Neural progenitor cell (in vitro differentiated cells): ENCODE data around the gene ATOH8. TPM values are rescaled to one million over a fixed set of nuclear protein-coding genes. Genes with fewer than 3 reads are reported as not detected.
A peak's percentile ranks its signal among the peaks of the same experiment; 100 is the strongest.

Experiments
- DNase-seq: peaks from one replicate; pipeline ENCODE4 v3.0.0-alpha.2; 2016; ENCODE audit warnings: low spot score
- H2AFZ ChIP-seq: fragments of 200-600 bp; sonication (generic); replicated peaks from 2 replicates; pipeline ENCODE4 v1.6.1; 2016; ENCODE audit warnings: antibody characterized with exemption
- H3F3A ChIP-seq: fragments of 200-600 bp; sonication (generic); 2 replicates; pipeline ENCODE4 v1.6.1; 2016; ENCODE audit warnings: antibody characterized with exemption, low read depth
- H3K27ac ChIP-seq: fragments of 200-600 bp; sonication (generic); 2 replicates; pipeline ENCODE4 v1.5.1; 2016; ENCODE audit warnings: mild to moderate bottlenecking
- H3K27me3 ChIP-seq: fragments of 200-600 bp; sonication (generic); 2 replicates; pipeline ENCODE4 v1.6.1; 2016; ENCODE audit warnings: mild to moderate bottlenecking, moderate library complexity
- H3K36me3 ChIP-seq: fragments of 200-600 bp; sonication (generic); 2 replicates; pipeline ENCODE4 v1.5.1; 2016
- H3K4me1 ChIP-seq: fragments of 200-600 bp; sonication (generic); 2 replicates; pipeline ENCODE4 v1.6.1; 2016; ENCODE audit warnings: mixed run types
- H3K4me2 ChIP-seq: fragments of 200-600 bp; sonication (generic); 2 replicates; pipeline ENCODE4 v1.6.1; 2016
- H3K4me3 ChIP-seq: fragments of 200-600 bp; sonication (generic); 2 replicates; pipeline ENCODE4 v1.5.1; 2016
- H3K79me2 ChIP-seq: fragments of 200-600 bp; sonication (generic); 2 replicates; pipeline ENCODE4 v1.6.1; 2016; ENCODE audit warnings: low read depth
- H3K9ac ChIP-seq: fragments of 200-600 bp; sonication (generic); 2 replicates; pipeline ENCODE4 v1.6.1; 2016
- H3K9me3 ChIP-seq: fragments of 200-600 bp; sonication (generic); 2 replicates; pipeline ENCODE4 v1.5.1; 2016; ENCODE audit warnings: low read depth
- H4K20me1 ChIP-seq: fragments of 200-600 bp; sonication (generic); 2 replicates; pipeline ENCODE4 v1.6.1; 2016; ENCODE audit warnings: low read depth
- H3K27ac Mint-ChIP-seq: 3 replicates; pipeline ENCODE4 v1.8.0; 2021; ENCODE audit warnings: mixed read lengths
- H3K27me3 Mint-ChIP-seq: 2 replicates; pipeline ENCODE4 v1.8.0; 2022; ENCODE audit warnings: low read depth, mild to moderate bottlenecking, inconsistent platforms, moderate library complexity, mixed read lengths; ENCODE audit not compliant: insufficient read depth
- H3K36me3 Mint-ChIP-seq: 3 replicates; pipeline ENCODE4 v1.8.0; 2021; ENCODE audit warnings: mixed read lengths
- H3K4me1 Mint-ChIP-seq: 3 replicates; pipeline ENCODE4 v1.8.0; 2021; ENCODE audit warnings: mixed read lengths
- H3K4me3 Mint-ChIP-seq: 3 replicates; pipeline ENCODE4 v1.8.0; 2021; ENCODE audit warnings: mild to moderate bottlenecking, moderate library complexity, mixed read lengths
- H3K9me3 Mint-ChIP-seq: 3 replicates; pipeline ENCODE4 v1.8.0; 2020; ENCODE audit warnings: mixed read lengths
- EZH2 ChIP-seq: fragments of 200-600 bp; sonication (generic); IDR thresholded peaks from 2 replicates; pipeline ENCODE4 v1.6.1; 2017; ENCODE audit warnings: antibody characterized with exemption, mild to moderate bottlenecking, moderate library complexity
- EZH2phosphoT487 ChIP-seq: fragments of 200-600 bp; sonication (generic); IDR thresholded peaks from 2 replicates; pipeline ENCODE4 v1.6.1; 2017; ENCODE audit warnings: antibody characterized with exemption
- total RNA-seq: library from RNA; depleted of rRNA; stranded (reverse); fragments of >200 nt; gene quantifications from 2 replicates; pipeline ENCODE4 v1.2.3, GENCODE V29; 2015; ENCODE audit warnings: low replicate concordance
- TF ChIP-seq, protein P1 (sequence below): fragments of 200-600 bp; sonication (generic); IDR thresholded peaks from 2 replicates; pipeline ENCODE4 v1.5.1; 2017; ENCODE audit warnings: antibody characterized with exemption, mild to moderate bottlenecking

ATOH8 gene
- total RNA-seq, 1 donor from 2014 or later = not detected

DNA sequence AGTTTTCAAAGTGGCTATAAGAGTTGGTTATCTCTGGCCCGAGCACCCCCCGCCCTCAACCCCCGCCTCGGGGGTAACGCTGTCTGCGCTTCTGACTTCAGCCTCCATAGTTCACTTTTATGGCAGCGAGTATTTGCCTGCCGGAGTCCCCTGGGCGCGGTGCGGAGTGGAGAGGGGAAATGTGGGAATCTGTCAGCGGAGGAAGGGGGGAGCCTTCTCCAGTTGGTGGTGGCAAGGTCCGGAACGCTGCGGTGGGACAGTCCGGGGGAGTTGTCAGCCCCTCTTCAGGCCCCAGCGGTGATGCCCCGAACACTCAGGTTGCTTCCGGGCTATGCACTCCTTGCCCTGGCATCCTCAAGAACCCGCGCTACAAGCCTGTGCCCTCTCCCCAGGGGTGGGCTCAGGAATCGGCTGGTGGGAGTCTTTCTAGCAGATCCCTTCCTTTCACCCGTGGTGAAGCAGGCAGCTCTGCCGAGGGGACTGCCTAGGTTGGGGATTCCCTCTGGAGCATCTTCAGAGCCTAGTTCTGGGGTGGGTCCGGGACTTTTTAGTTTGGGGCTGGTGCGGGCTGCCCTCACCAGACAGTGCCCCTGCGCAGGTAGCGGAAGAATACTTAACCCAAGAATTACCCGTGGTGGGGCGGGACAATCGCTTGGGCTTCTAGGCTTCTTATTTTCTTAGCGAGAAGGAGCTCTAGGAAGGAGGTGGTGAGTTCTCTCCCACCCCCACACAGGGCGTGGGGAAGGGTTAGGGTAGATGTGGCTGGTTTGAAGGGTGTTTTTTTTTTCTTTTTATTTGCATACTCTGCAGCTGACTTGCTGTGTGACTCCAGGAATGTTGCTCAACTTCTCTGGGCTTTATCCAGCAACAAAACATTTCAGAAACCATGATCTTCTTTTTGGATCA is 1.6 kb downstream of the ATOH8 start:
- H4K20me1 ChIP-seq = peaks cover 31% of the 10 kb centered on the region
- no peaks in the 10 kb centered on the region for H3K36me3 ChIP-seq
- peaks cover 10% of the 10 kb centered on the region for H3K27me3 Mint-ChIP-seq
- peak overlapping the region; percentile 100 for H3K4me2 ChIP-seq
- no peaks in the 10 kb centered on the region for H3K79me2 ChIP-seq
- H3K27me3 ChIP-seq = peaks cover 99% of the 10 kb centered on the region
- peak overlapping the region; percentile 97 for H3K4me3 Mint-ChIP-seq
- DNase-seq = peak; percentile 25
- H3K36me3 Mint-ChIP-seq = peaks cover 2% of the 10 kb centered on the region
- peaks cover 19% of the 10 kb centered on the region for H3K4me1 ChIP-seq
- no peaks in the 10 kb centered on the region for H3K9me3 ChIP-seq
- H3K4me3 ChIP-seq = peak overlapping the region; percentile 76
- H3K9ac ChIP-seq = no peak overlapping the region
- no peak overlapping the region for H2AFZ ChIP-seq
- H3K4me1 Mint-ChIP-seq = peaks cover 55% of the 10 kb centered on the region
- H3K27ac Mint-ChIP-seq = peak overlapping the region; percentile 88
- H3K9me3 Mint-ChIP-seq = no peaks in the 10 kb centered on the region
- TF ChIP-seq EZH2 (no peak), EZH2phosphoT487 (peak; percentile 25)
- H3K27ac ChIP-seq = no peak overlapping the region
- H3F3A ChIP-seq = peaks cover 13% of the 10 kb centered on the region

DNA sequence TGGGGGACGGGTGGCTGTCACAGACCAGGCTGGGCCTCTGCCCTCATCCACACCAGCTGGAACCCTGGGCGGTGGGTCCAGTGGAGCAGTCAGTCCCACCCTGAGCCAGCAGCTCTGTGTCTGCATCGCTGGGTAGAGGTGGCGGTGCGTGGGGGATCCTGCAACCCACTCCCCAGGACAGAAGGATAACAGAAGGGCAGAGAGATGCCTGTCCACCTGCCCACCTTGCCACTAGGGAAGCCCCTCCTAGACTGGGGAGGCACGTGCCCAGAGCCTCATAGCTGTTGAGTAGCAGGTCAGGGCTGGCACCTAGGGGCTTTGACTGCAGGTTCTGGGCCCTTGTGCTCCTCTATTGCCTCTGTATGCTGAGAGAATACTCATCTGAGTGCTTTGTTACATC is 2.4 kb downstream of the ATOH8 start:
- H3K4me3 Mint-ChIP-seq = peak overlapping the region; percentile 97
- Histone ChIP-seq H3K27ac (no peak overlapping the region), H3K27me3 (peaks cover 99% of the 10 kb centered on the region), H4K20me1 (peaks cover 31% of the 10 kb centered on the region), H3K4me2 (no peak overlapping the region), H2AFZ (no peak overlapping the region), H3K4me3 (no peak overlapping the region), H3K9me3 (no peaks in the 10 kb centered on the region), H3K36me3 (no peaks in the 10 kb centered on the region), H3K9ac (no peak overlapping the region), H3K79me2 (no peaks in the 10 kb centered on the region), H3F3A (peaks cover 13% of the 10 kb centered on the region), H3K4me1 (peaks cover 19% of the 10 kb centered on the region)
- no peaks in the 10 kb centered on the region for H3K9me3 Mint-ChIP-seq
- no peak overlapping the region for H3K27ac Mint-ChIP-seq
- TF ChIP-seq, protein P1, sequence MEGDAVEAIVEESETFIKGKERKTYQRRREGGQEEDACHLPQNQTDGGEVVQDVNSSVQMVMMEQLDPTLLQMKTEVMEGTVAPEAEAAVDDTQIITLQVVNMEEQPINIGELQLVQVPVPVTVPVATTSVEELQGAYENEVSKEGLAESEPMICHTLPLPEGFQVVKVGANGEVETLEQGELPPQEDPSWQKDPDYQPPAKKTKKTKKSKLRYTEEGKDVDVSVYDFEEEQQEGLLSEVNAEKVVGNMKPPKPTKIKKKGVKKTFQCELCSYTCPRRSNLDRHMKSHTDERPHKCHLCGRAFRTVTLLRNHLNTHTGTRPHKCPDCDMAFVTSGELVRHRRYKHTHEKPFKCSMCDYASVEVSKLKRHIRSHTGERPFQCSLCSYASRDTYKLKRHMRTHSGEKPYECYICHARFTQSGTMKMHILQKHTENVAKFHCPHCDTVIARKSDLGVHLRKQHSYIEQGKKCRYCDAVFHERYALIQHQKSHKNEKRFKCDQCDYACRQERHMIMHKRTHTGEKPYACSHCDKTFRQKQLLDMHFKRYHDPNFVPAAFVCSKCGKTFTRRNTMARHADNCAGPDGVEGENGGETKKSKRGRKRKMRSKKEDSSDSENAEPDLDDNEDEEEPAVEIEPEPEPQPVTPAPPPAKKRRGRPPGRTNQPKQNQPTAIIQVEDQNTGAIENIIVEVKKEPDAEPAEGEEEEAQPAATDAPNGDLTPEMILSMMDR = no peak
- TF ChIP-seq EZH2 (no peak), EZH2phosphoT487 (no peak)
- H3K4me1 Mint-ChIP-seq = peaks cover 61% of the 10 kb centered on the region
- peaks cover 7% of the 10 kb centered on the region for H3K27me3 Mint-ChIP-seq
- no peak for DNase-seq
- peaks cover 2% of the 10 kb centered on the region for H3K36me3 Mint-ChIP-seq

DNA sequence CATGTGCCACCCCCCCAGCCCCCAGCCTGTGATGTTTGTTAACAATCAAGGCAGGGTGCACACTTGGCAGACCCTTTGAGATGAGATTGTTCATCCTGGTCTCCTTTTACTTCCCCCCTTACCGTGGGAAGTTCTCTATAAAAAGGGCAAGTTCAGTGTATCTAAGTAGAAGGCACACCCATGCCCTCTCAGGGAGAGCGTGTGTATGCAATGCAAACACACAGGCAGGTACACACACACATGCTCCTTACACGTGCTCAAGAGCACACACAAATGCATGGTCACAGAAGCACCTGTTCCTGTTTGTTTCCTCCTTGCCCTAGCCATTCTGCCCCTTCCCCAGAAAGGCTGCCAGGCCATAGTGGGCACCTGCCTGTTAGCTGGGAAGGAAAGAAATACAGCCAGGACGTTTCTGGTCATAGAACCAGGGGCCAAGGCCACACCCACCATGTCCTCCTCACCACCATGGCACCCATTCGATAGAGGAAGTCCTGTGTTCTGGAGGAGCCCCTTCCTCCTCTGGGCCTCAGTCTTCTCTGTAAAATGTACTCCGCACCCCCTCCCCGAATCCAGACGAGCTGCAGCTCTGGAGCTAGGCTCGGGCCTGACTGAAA is 3.1 kb downstream of the ATOH8 start:
- Histone ChIP-seq H3F3A (peaks cover 13% of the 10 kb centered on the region), H4K20me1 (peaks cover 30% of the 10 kb centered on the region), H3K4me3 (no peak overlapping the region), H3K79me2 (no peaks in the 10 kb centered on the region), H3K27ac (no peak overlapping the region), H3K4me2 (no peak overlapping the region), H3K9ac (no peak overlapping the region), H3K4me1 (peaks cover 19% of the 10 kb centered on the region), H2AFZ (no peak overlapping the region), H3K36me3 (no peaks in the 10 kb centered on the region), H3K9me3 (no peaks in the 10 kb centered on the region), H3K27me3 (peaks cover 99% of the 10 kb centered on the region)
- no peak for DNase-seq
- Mint-ChIP-seq H3K27ac (no peak overlapping the region), H3K4me3 (peak overlapping the region; percentile 97), H3K27me3 (peaks cover 4% of the 10 kb centered on the region), H3K36me3 (peaks cover 2% of the 10 kb centered on the region), H3K9me3 (no peaks in the 10 kb centered on the region), H3K4me1 (peaks cover 57% of the 10 kb centered on the region)
- TF ChIP-seq EZH2 (no peak), EZH2phosphoT487 (no peak)
- TF ChIP-seq, protein P1 = no peak
